Smooth muscle cell (in vitro differentiated cells): ENCODE data around the gene BARX1. TPM values are rescaled to one million over a fixed set of nuclear protein-coding genes. Genes with fewer than 3 reads are reported as not detected.
"Not testable (repeated sequence)": the region's sequence is repeated elsewhere in the genome, so short reads cannot be mapped to it uniquely, and the experiment has no call there.

Experiments
- DNase-seq: peaks from one replicate; lab custom pipeline; 2025; ENCODE audit not compliant: unreplicated experiment; lab: John Stamatoyannopoulos, UW
- H2AFZ ChIP-seq: fragments of 200-600 bp; sonication (generic); 2 replicates; pipeline ENCODE4 v1.6.0; 2016; ENCODE audit warnings: antibody characterized with exemption, low read depth, mild to moderate bottlenecking
- H3F3A ChIP-seq: fragments of 200-600 bp; sonication (generic); 2 replicates; pipeline ENCODE4 v1.6.0; 2017; ENCODE audit warnings: antibody characterized with exemption, low read depth
- H3K27ac ChIP-seq: fragments of 200-600 bp; sonication (generic); 2 replicates; pipeline ENCODE4 v1.5.1; 2016; ENCODE audit warnings: low read depth, mild to moderate bottlenecking
- H3K27me3 ChIP-seq: fragments of 200-600 bp; sonication (generic); 2 replicates; pipeline ENCODE4 v1.6.1; 2016; ENCODE audit warnings: low read depth, mild to moderate bottlenecking
- H3K36me3 ChIP-seq: fragments of 200-600 bp; sonication (generic); 2 replicates; pipeline ENCODE4 v1.5.1; 2016; ENCODE audit warnings: low read depth
- H3K4me1 ChIP-seq: fragments of 200-600 bp; sonication (generic); 2 replicates; pipeline ENCODE4 v1.5.1; 2016; ENCODE audit warnings: low read depth
- H3K4me2 ChIP-seq: fragments of 200-600 bp; sonication (generic); 2 replicates; pipeline ENCODE4 v1.6.0; 2016; ENCODE audit warnings: mild to moderate bottlenecking
- H3K4me3 ChIP-seq: fragments of 200-600 bp; sonication (generic); 2 replicates; pipeline ENCODE4 v1.5.1; 2016; ENCODE audit warnings: mild to moderate bottlenecking
- H3K79me2 ChIP-seq: fragments of 200-600 bp; sonication (generic); 2 replicates; pipeline ENCODE4 v1.6.0; 2016; ENCODE audit warnings: low read depth, mild to moderate bottlenecking
- H3K9ac ChIP-seq: fragments of 200-600 bp; sonication (generic); 2 replicates; pipeline ENCODE4 v1.6.0; 2016; ENCODE audit warnings: low read depth
- H3K9me3 ChIP-seq: fragments of 200-600 bp; sonication (generic); replicated peaks from 2 replicates; pipeline ENCODE4 v1.5.1; 2016; ENCODE audit warnings: low read depth
- H4K20me1 ChIP-seq: fragments of 200-600 bp; sonication (generic); 2 replicates; pipeline ENCODE4 v1.6.0; 2016; ENCODE audit warnings: low read depth
- WGBS: methylation state at CpG from one replicate; pipeline ENCODE4 v1.1.7; 2016; ENCODE audit warnings: low lambda C conversion rate; 5-methylcytosine and 5-hydroxymethylcytosine counted together
- polyA plus RNA-seq: library from polyadenylated mRNA; unstranded; fragments of >200 nt; fragmentation: Nextera tagmentation; extraction: Ambion mirVana; gene quantifications from 2 replicates; pipeline ENCODE4 v1.2.1, GENCODE V29; 2016
- total RNA-seq: library from RNA; depleted of rRNA; stranded (reverse); fragments of >200 nt; gene quantifications from 2 replicates; pipeline ENCODE4 v1.2.3, GENCODE V29; 2014
- TF ChIP-seq, protein P1 (sequence below): fragments of 200-600 bp; sonication (generic); IDR thresholded peaks from 2 replicates; pipeline ENCODE4 v1.5.1; 2017; ENCODE audit warnings: borderline replicate concordance, mild to moderate bottlenecking, antibody characterized with exemption; ENCODE audit not compliant: insufficient read depth, poor library complexity, severe bottlenecking

Gene BARX1
- total and polyA plus RNA-seq, 2 experiments from 2014 or later: 6.1 TPM

DNA sequence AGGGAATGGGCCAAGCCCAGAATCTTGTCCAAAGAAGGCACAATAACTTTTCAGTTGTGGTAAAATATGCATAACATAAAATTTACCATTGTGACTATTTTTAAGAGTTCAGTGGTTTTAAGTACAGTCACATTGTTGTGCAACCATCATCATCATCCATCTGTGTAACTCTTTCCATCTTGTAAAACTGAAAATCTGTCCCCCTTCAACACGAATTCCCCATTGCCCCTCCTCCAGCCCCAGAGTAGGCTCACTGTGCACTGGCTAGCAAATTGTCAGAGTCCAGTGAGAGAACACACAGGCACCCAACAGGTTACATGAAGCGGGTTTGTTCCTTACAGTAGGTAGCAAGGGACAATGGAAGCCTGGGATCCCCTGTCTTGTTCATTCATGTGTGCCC, 13.7 kb downstream of the BARX1 start:
- no peak overlapping the region for H3K27ac ChIP-seq
- TF ChIP-seq, protein P1, sequence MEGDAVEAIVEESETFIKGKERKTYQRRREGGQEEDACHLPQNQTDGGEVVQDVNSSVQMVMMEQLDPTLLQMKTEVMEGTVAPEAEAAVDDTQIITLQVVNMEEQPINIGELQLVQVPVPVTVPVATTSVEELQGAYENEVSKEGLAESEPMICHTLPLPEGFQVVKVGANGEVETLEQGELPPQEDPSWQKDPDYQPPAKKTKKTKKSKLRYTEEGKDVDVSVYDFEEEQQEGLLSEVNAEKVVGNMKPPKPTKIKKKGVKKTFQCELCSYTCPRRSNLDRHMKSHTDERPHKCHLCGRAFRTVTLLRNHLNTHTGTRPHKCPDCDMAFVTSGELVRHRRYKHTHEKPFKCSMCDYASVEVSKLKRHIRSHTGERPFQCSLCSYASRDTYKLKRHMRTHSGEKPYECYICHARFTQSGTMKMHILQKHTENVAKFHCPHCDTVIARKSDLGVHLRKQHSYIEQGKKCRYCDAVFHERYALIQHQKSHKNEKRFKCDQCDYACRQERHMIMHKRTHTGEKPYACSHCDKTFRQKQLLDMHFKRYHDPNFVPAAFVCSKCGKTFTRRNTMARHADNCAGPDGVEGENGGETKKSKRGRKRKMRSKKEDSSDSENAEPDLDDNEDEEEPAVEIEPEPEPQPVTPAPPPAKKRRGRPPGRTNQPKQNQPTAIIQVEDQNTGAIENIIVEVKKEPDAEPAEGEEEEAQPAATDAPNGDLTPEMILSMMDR: no peak
- H3K4me1 ChIP-seq: no peaks in the 10 kb centered on the region
- H3K4me3 ChIP-seq: no peak overlapping the region
- H3F3A ChIP-seq: no peaks in the 10 kb centered on the region
- DNase-seq: no peak
- WGBS: 57% methylated on average over 2 of the region's 2 CpGs
- no peak overlapping the region for H3K9ac ChIP-seq
- peaks cover 91% of the 10 kb centered on the region for H3K27me3 ChIP-seq
- H2AFZ ChIP-seq: no peak overlapping the region
- H3K36me3 ChIP-seq: no peaks in the 10 kb centered on the region
- H3K79me2 ChIP-seq: no peaks in the 10 kb centered on the region
- H3K4me2 ChIP-seq: no peak overlapping the region
- H3K9me3 ChIP-seq: no peaks in the 10 kb centered on the region
- no peaks in the 10 kb centered on the region for H4K20me1 ChIP-seq

DNA sequence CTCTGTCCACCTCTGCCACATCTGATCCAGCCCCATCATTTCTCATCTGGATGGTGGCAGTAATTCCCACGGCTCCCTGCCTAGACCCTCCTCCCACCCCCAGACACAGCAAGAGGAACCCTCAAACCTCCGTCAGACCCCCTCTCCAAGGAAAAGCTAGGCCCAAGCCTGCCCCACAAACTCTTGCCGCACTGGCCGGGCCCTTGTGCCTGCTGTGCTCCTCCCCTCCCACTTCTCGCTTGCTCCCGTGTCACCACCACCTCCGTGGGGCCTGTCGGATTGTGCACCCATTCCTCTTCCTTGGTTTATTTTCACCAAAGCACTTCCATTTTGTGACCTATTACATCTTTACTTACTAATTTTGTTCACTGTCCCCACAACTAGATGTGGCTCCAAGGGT, 14.2 kb downstream of the BARX1 start:
- TF ChIP-seq, protein P1: no peak
- no peak overlapping the region for H2AFZ ChIP-seq
- no peaks in the 10 kb centered on the region for H3K79me2 ChIP-seq
- 81% methylated on average over 8 of the region's 8 CpGs for WGBS
- no peak overlapping the region for H3K27ac ChIP-seq
- H3K4me1 ChIP-seq: no peaks in the 10 kb centered on the region
- DNase-seq: no peak
- H3K4me2 ChIP-seq: no peak overlapping the region
- no peaks in the 10 kb centered on the region for H4K20me1 ChIP-seq
- H3K9ac ChIP-seq: no peak overlapping the region
- no peaks in the 10 kb centered on the region for H3K9me3 ChIP-seq
- no peaks in the 10 kb centered on the region for H3F3A ChIP-seq
- H3K36me3 ChIP-seq: no peaks in the 10 kb centered on the region
- H3K27me3 ChIP-seq: peaks cover 91% of the 10 kb centered on the region
- H3K4me3 ChIP-seq: no peak overlapping the region

DNA sequence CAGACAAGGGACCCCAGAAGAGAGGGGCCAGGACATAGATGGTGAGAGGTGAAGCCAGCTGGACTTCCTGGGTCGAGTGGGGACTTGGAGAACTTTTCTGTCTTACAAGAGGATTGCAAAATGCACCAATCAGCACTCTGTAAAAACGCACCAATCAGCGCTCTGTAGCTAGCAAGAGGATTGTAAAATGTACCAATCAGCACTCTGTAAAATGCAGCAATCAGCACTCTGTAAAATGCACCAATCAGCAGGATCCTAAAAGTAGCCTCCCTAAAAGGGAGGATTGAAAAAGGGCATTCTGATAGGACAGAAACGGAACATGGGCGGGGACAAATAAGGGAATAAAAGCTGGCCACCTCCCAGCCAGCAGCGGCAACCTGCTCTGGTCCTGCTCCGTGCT, 15.6 kb downstream of the BARX1 start:
- 90% methylated on average over 7 of the region's 7 CpGs for WGBS
- not testable (repeated sequence) for H3K27ac ChIP-seq, H3F3A ChIP-seq, H3K9ac ChIP-seq, H3K79me2 ChIP-seq, H3K9me3 ChIP-seq, H3K4me3 ChIP-seq, H3K4me2 ChIP-seq, H3K36me3 ChIP-seq, H4K20me1 ChIP-seq, H2AFZ ChIP-seq, DNase-seq, H3K4me1 ChIP-seq
- H3K27me3 ChIP-seq: peaks cover 87% of the 10 kb centered on the region

DNA sequence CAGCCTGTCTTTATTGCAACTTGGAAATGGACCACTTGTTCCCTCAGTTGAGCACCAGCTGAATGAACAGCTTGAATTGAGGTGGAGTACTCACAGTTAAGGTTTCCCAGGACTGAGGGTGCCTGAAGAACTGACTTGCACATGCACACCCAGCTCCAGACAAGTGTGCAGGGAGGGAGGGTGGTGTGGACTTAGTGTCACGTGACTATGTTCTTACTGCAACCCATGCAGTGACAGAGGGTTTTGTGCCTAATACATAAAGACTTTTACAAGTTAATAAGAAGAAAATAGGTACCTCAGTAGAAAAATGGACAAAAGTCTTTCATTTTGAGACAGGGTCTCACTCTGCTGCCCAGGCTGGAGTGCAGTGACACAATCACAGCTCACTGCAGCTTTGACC, 18.0 kb downstream of the BARX1 start:
- Histone ChIP-seq H3K4me1 (no peaks in the 10 kb centered on the region), H3K27ac (no peak overlapping the region), H3F3A (no peaks in the 10 kb centered on the region), H3K9ac (no peak overlapping the region), H4K20me1 (no peaks in the 10 kb centered on the region), H2AFZ (no peak overlapping the region), H3K4me3 (no peak overlapping the region), H3K9me3 (no peaks in the 10 kb centered on the region), H3K4me2 (no peak overlapping the region), H3K36me3 (no peaks in the 10 kb centered on the region), H3K79me2 (no peaks in the 10 kb centered on the region), H3K27me3 (peaks cover 65% of the 10 kb centered on the region)
- 43% methylated on average over 1 of the region's 1 CpG for WGBS
- no peak for DNase-seq
- TF ChIP-seq, protein P1: no peak
